ENCODE results near the gene KCNJ6. TPM values are rescaled to one million over a fixed set of nuclear protein-coding genes. Genes with fewer than 3 reads are reported as not detected.
A peak's percentile ranks its signal among the peaks of the same experiment; 100 is the strongest.

KCNJ6 gene
- total and polyA plus RNA-seq, 8 donors: under 0.01 to 1.3 (median 0.29) TPM; not detected in 3

GRCh38 chr21:37888659-37889058 is 27.6 kb downstream of the KCNJ6 start:
- H3K4me3 ChIP-seq: no peak overlapping the region
- H3K9me3 ChIP-seq: no peaks in the 10 kb centered on the region
- no peaks in the 10 kb centered on the region for H3K4me1 ChIP-seq
- no peak overlapping the region for H3K27ac ChIP-seq
- intact Hi-C loops (cut with DNase I; ENCODE audit: low total_unique reads): no loop called here
- no peaks in the 10 kb centered on the region for H3K36me3 ChIP-seq
- WGBS, 5 donors: 84 to 93% (median 89%) methylated on average over 6 of the region's 6 CpGs
- TF ChIP-seq CTCF (IDR thresholded peaks at IDR 0.05): no peak
- TF ChIP-seq POLR2AphosphoS5 (IDR thresholded peaks at IDR 0.05): no peak
- TF ChIP-seq EP300 (IDR thresholded peaks at IDR 0.05): no peak
- TF ChIP-seq POLR2A (IDR thresholded peaks at IDR 0.05): no peak
- no peak for DNase-seq
- H3K27me3 ChIP-seq: peaks cover 0 to 10% (median 0%) of the 10 kb centered on the region in 3 donors

GRCh38 chr21:37886726-37887299 is 29.4 kb downstream of the KCNJ6 start:
- TF ChIP-seq POLR2A (IDR thresholded peaks at IDR 0.05) (no peak), CTCF (IDR thresholded peaks at IDR 0.05) (no peak), EP300 (IDR thresholded peaks at IDR 0.05) (no peak), POLR2AphosphoS5 (IDR thresholded peaks at IDR 0.05) (no peak)
- H3K27ac ChIP-seq: no peak overlapping the region
- H3K4me1 ChIP-seq: no peaks in the 10 kb centered on the region
- H3K4me3 ChIP-seq: no peak overlapping the region
- intact Hi-C loops (cut with DNase I; ENCODE audit: low total_unique reads): no loop called here
- H3K27me3 ChIP-seq: peaks cover 0 to 10% (median 0%) of the 10 kb centered on the region in 3 donors
- H3K9me3 ChIP-seq: no peaks in the 10 kb centered on the region
- H3K36me3 ChIP-seq: no peaks in the 10 kb centered on the region
- DNase-seq: no peak
- WGBS, 5 donors: 38 to 58% (median 48%) methylated on average over 3 of the region's 3 CpGs

GRCh38 chr21:37886120-37886519 is 30.1 kb downstream of the KCNJ6 start:
- peak in 1 of 2 donors; percentile 8 for DNase-seq
- Histone ChIP-seq H3K4me3 (no peak overlapping the region), H3K27me3 (peaks cover 0 to 10% (median 0%) of the 10 kb centered on the region in 3 donors), H3K4me1 (no peaks in the 10 kb centered on the region), H3K36me3 (no peaks in the 10 kb centered on the region), H3K27ac (no peak overlapping the region), H3K9me3 (no peaks in the 10 kb centered on the region)
- intact Hi-C loops (cut with DNase I; ENCODE audit: low total_unique reads): no loop called here
- no peak for TF ChIP-seq CTCF (IDR thresholded peaks at IDR 0.05)
- TF ChIP-seq POLR2AphosphoS5 (IDR thresholded peaks at IDR 0.05): no peak
- TF ChIP-seq EP300 (IDR thresholded peaks at IDR 0.05): no peak
- TF ChIP-seq POLR2A (IDR thresholded peaks at IDR 0.05): no peak
- WGBS, 5 donors: 55 to 70% (median 65%) methylated on average over 1 of the region's 1 CpG

GRCh38 chr21:37878946-37879660 is 37.2 kb downstream of the KCNJ6 start:
- Histone ChIP-seq H3K36me3 (no peaks in the 10 kb centered on the region), H3K4me1 (no peaks in the 10 kb centered on the region), H3K27me3 (peaks cover 0 to 24% (median 0%) of the 10 kb centered on the region in 3 donors), H3K27ac (no peak overlapping the region), H3K9me3 (no peaks in the 10 kb centered on the region), H3K4me3 (no peak overlapping the region)
- 63 to 75% (median 69%) methylated on average over 7 of the region's 7 CpGs for WGBS, 5 donors
- no peak for DNase-seq
- TF ChIP-seq POLR2A (IDR thresholded peaks at IDR 0.05) (no peak), POLR2AphosphoS5 (IDR thresholded peaks at IDR 0.05) (no peak), EP300 (IDR thresholded peaks at IDR 0.05) (no peak), CTCF (IDR thresholded peaks at IDR 0.05) (no peak)
- intact Hi-C loops (cut with DNase I; ENCODE audit: low total_unique reads): no loop called here
